Esophagus squamous epithelium (tissue), 4 donors: ENCODE measurements around the gene MRRF.

Experiments
- POLR2A ChIP-seq, 4 donors: fragments of 450-650 bp; IDR thresholded peaks; one replicate each; pipeline ENCODE4 v1.6.1; 2017; ENCODE audit warnings: antibody characterized with exemption in 4 of 4, mild to moderate bottlenecking in 4 of 4, moderate library complexity in 3 of 4
- TF ChIP-seq, protein P1 (sequence below), 6 experiments: fragments of 450-650 bp in 4 of 6; fragments of 200-600 bp in 2 of 6; sonication (generic) in 2 of 6; IDR thresholded peaks; one replicate each; pipeline ENCODE4 v1.5.1; 2016 to 2019; ENCODE audit warnings: antibody characterized with exemption in 6 of 6, mild to moderate bottlenecking in 4 of 6, moderate library complexity in 4 of 6

DNA sequence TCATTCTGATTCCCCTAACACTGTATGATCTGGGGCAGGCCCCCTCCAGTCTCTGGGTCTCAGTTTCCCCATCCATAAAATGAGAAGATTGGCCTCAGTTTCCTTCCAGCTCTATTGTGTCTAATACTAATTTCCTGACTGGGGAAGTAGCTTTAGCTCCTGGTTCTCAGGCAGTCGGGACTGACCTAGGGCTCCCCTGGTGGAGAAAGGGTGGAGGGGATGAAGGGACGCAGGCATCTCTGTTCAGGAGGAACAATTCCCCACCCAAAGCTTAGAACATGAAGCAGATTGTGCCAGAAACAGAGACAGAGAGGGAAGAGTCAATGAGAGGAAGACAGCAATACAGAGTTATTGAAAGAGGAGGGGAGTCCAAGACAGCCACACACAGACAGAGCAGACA is 91.9 kb downstream of the MRRF start:
- TF ChIP-seq, protein P1, sequence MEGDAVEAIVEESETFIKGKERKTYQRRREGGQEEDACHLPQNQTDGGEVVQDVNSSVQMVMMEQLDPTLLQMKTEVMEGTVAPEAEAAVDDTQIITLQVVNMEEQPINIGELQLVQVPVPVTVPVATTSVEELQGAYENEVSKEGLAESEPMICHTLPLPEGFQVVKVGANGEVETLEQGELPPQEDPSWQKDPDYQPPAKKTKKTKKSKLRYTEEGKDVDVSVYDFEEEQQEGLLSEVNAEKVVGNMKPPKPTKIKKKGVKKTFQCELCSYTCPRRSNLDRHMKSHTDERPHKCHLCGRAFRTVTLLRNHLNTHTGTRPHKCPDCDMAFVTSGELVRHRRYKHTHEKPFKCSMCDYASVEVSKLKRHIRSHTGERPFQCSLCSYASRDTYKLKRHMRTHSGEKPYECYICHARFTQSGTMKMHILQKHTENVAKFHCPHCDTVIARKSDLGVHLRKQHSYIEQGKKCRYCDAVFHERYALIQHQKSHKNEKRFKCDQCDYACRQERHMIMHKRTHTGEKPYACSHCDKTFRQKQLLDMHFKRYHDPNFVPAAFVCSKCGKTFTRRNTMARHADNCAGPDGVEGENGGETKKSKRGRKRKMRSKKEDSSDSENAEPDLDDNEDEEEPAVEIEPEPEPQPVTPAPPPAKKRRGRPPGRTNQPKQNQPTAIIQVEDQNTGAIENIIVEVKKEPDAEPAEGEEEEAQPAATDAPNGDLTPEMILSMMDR (IDR thresholded peaks at IDR 0.05), result peak in 3 of 6 experiments; percentile 1 to 25 (median 10)
- no peak for TF ChIP-seq POLR2A (IDR thresholded peaks at IDR 0.05)
